GM10266 (cell line): ENCODE data around the gene MMP14.

Experiments
- DNase-seq: peaks from one replicate; pipeline ENCODE4 v3.0.0; 2012; ENCODE audit errors: extremely low spot score
- CTCF ChIP-seq: IDR thresholded peaks from 2 replicates; pipeline ENCODE4 v1.5.1; 2012; ENCODE audit warnings: mild to moderate bottlenecking, low read depth; ENCODE audit not compliant: control insufficient read depth, insufficient read depth; ENCODE audit errors: missing control alignments

The MMP14 gene

GRCh38 chr14:22837750-22838538 is 1.6 kb downstream of the MMP14 start:
- no peak for DNase-seq

GRCh38 chr14:22838631-22839041 is 2.3 kb downstream of the MMP14 start:
- DNase-seq: no peak

More at GRCh38 chr14:22837750-22838538, 1.6 kb downstream of the MMP14 start:
- TF ChIP-seq CTCF: no peak

GRCh38 chr14:22839159-22839779 is 2.9 kb downstream of the MMP14 start:
- no peak for DNase-seq
- no peak for TF ChIP-seq CTCF

More at GRCh38 chr14:22838631-22839041, 2.3 kb downstream of the MMP14 start:
- no peak for TF ChIP-seq CTCF

GRCh38 chr14:22841311-22841710 is 4.9 kb downstream of the MMP14 start:
- DNase-seq: no peak
- no peak for TF ChIP-seq CTCF

GRCh38 chr14:22841769-22842168 is 5.4 kb downstream of the MMP14 start:
- DNase-seq: no peak
- TF ChIP-seq CTCF: no peak

GRCh38 chr14:22842211-22843122 is 6.1 kb downstream of the MMP14 start:
- TF ChIP-seq CTCF: no peak

More at GRCh38 chr14:22842211-22843122, 6.1 kb downstream of the MMP14 start:
- no peak for DNase-seq
